Neural cell (in vitro differentiated cells): ENCODE results near the gene TRIM44. TPM values are rescaled to one million over a fixed set of nuclear protein-coding genes. Genes with fewer than 3 reads are reported as not detected.
"Not testable (repeated sequence)": the region's sequence is repeated elsewhere in the genome, so short reads cannot be mapped to it uniquely, and the experiment has no call there.

Experiments
- H2AFZ ChIP-seq: fragments of 200-600, 300-800 bp; sonication (generic), shearing (Covaris generic); 2 replicates; pipeline ENCODE4 v1.6.0; 2014; ENCODE audit warnings: low read depth, mild to moderate bottlenecking, antibody characterized with exemption, low read length, moderate library complexity
- H3F3A ChIP-seq: fragments of 200-600 bp; shearing (Covaris generic); 2 replicates; pipeline ENCODE4 v1.6.1; 2016; ENCODE audit warnings: mild to moderate bottlenecking, moderate library complexity, mixed read lengths, antibody characterized with exemption, low read length; ENCODE audit not compliant: insufficient read depth, poor library complexity, severe bottlenecking
- H3K27ac ChIP-seq: fragments of 200-600, 300-800 bp; sonication (generic), shearing (Covaris generic); 2 replicates; pipeline ENCODE4 v1.5.1; 2014; ENCODE audit warnings: mild to moderate bottlenecking, low read length, moderate library complexity
- H3K27me3 ChIP-seq: fragments of 300-800, 200-600 bp; sonication (generic), shearing (Covaris generic); 2 replicates; pipeline ENCODE4 v1.6.0; 2014; ENCODE audit warnings: mild to moderate bottlenecking, low read depth, low read length, moderate library complexity; ENCODE audit not compliant: insufficient read depth
- H3K36me3 ChIP-seq: fragments of 300-800, 200-600 bp; sonication (generic), shearing (Covaris generic); 2 replicates; pipeline ENCODE4 v1.5.1; 2014; ENCODE audit warnings: mild to moderate bottlenecking, antibody characterized with exemption, low read length, moderate library complexity; ENCODE audit not compliant: insufficient read depth
- H3K4me2 ChIP-seq: fragments of 300-800, 200-600 bp; sonication (generic), shearing (Covaris generic); 2 replicates; pipeline ENCODE4 v1.6.0; 2014; ENCODE audit warnings: mild to moderate bottlenecking, low read length
- H3K4me3 ChIP-seq: fragments of 300-800, 200-600 bp; sonication (generic), shearing (Covaris generic); 2 replicates; pipeline ENCODE4 v1.5.1; 2014; ENCODE audit warnings: mild to moderate bottlenecking, low read length, moderate library complexity
- H3K79me2 ChIP-seq: fragments of 200-600 bp; shearing (Covaris generic); replicated peaks from 2 replicates; pipeline ENCODE4 v1.6.0; 2014; ENCODE audit warnings: mild to moderate bottlenecking, low read length, moderate library complexity; ENCODE audit not compliant: insufficient read depth
- H3K9ac ChIP-seq: fragments of 300-800, 200-600 bp; sonication (generic), shearing (Covaris generic); 2 replicates; pipeline ENCODE4 v1.6.1; 2016; ENCODE audit warnings: mild to moderate bottlenecking, low read length, mixed read lengths
- H3K9me2 ChIP-seq: fragments of 200-600 bp; shearing (Covaris generic); 2 replicates; pipeline ENCODE4 v1.6.1; 2016; ENCODE audit warnings: mild to moderate bottlenecking, low read length, mixed read lengths; ENCODE audit not compliant: insufficient read depth
- H3K9me3 ChIP-seq: fragments of 200-600, 300-800 bp; sonication (generic), shearing (Covaris generic); 2 replicates; pipeline ENCODE4 v1.6.1; 2016; ENCODE audit warnings: mild to moderate bottlenecking, mixed run types, low read length, moderate library complexity, mixed read lengths
- H4K20me1 ChIP-seq: fragments of 200-600 bp; shearing (Covaris generic); 2 replicates; pipeline ENCODE4 v1.6.1; 2016; ENCODE audit warnings: mild to moderate bottlenecking, mixed run types; ENCODE audit not compliant: insufficient read depth
- CTCF ChIP-seq: fragments of 450-650 bp; IDR thresholded peaks from 2 replicates; pipeline ENCODE4 v1.5.1; 2014; ENCODE audit warnings: antibody characterized with exemption, mild to moderate bottlenecking, moderate library complexity; ENCODE audit not compliant: poor library complexity, severe bottlenecking
- EP300 ChIP-seq: fragments of 450-650 bp; conservative IDR thresholded peaks from 2 replicates; pipeline ENCODE4 v1.6.1; 2014; ENCODE audit warnings: antibody characterized with exemption, mild to moderate bottlenecking, moderate library complexity; ENCODE audit not compliant: poor library complexity, severe bottlenecking
- EZH2 ChIP-seq: fragments of 200-600, 300-800 bp; shearing (Covaris generic), sonication (generic); IDR thresholded peaks from 2 replicates; pipeline ENCODE4 v1.6.1; 2014; ENCODE audit warnings: antibody characterized with exemption, low read length, borderline replicate concordance, mild to moderate bottlenecking; ENCODE audit not compliant: insufficient read depth, poor library complexity, severe bottlenecking
- MXI1 ChIP-seq: fragments of 450-650 bp; conservative IDR thresholded peaks from 2 replicates; pipeline ENCODE4 v1.6.1; 2014; ENCODE audit warnings: antibody characterized with exemption, mild to moderate bottlenecking; ENCODE audit not compliant: poor library complexity, severe bottlenecking
- POLR2AphosphoS5 ChIP-seq: IDR thresholded peaks from 2 replicates; pipeline ENCODE4 v1.6.1; 2012
- RAD21 ChIP-seq: fragments of 450-650 bp; conservative IDR thresholded peaks from 2 replicates; pipeline ENCODE4 v1.6.1; 2014; ENCODE audit warnings: antibody characterized with exemption, mild to moderate bottlenecking, moderate library complexity
- REST ChIP-seq: IDR thresholded peaks from 2 replicates; pipeline ENCODE4 v1.6.1; 2012; ENCODE audit warnings: borderline replicate concordance
- SMC3 ChIP-seq: fragments of 450-650 bp; conservative IDR thresholded peaks from 2 replicates; pipeline ENCODE4 v1.6.1; 2014; ENCODE audit warnings: antibody characterized with exemption, mild to moderate bottlenecking, moderate library complexity; ENCODE audit not compliant: poor library complexity
- TAF1 ChIP-seq: IDR thresholded peaks from 2 replicates; pipeline ENCODE4 v1.6.1; 2012; ENCODE audit warnings: low read depth
- polyA plus RNA-seq: library from polyadenylated mRNA; depleted of rRNA; stranded (reverse); fragments of >200 nt; gene quantifications from 2 replicates; pipeline ENCODE4 v1.2.3, GENCODE V29; 2014

Gene TRIM44
- polyA plus RNA-seq, 1 donor from 2014 or later: 14.9 TPM

GRCh38 chr11:35856756-35857155 is 194.2 kb downstream of the TRIM44 start:
- no peak overlapping the region for H2AFZ ChIP-seq

GRCh38 chr11:35857922-35858321 is 195.3 kb downstream of the TRIM44 start:
- Histone ChIP-seq H3K9ac (no peak overlapping the region), H2AFZ (no peak overlapping the region), H3K4me3 (no peak overlapping the region), H3K27me3 (no peaks in the 10 kb centered on the region), H3K4me2 (no peak overlapping the region), H3K9me2 (no peaks in the 10 kb centered on the region), H4K20me1 (no peaks in the 10 kb centered on the region), H3K27ac (no peak overlapping the region), H3K36me3 (no peaks in the 10 kb centered on the region), H3K79me2 (no peaks in the 10 kb centered on the region), H3K9me3 (no peaks in the 10 kb centered on the region), H3F3A (no peaks in the 10 kb centered on the region)
- no peak for TF ChIP-seq RAD21
- TF ChIP-seq EP300: no peak
- TF ChIP-seq MXI1: no peak
- TF ChIP-seq EZH2: no peak

More at GRCh38 chr11:35856756-35857155, 194.2 kb downstream of the TRIM44 start:
- Histone ChIP-seq H3K4me2 (no peak overlapping the region), H4K20me1 (no peaks in the 10 kb centered on the region), H3K4me3 (no peak overlapping the region), H3K9me2 (no peaks in the 10 kb centered on the region), H3K27me3 (no peaks in the 10 kb centered on the region), H3K79me2 (no peaks in the 10 kb centered on the region), H3K36me3 (no peaks in the 10 kb centered on the region), H3K9me3 (no peaks in the 10 kb centered on the region), H3K27ac (no peak overlapping the region), H3F3A (no peaks in the 10 kb centered on the region), H3K9ac (no peak overlapping the region)
- TF ChIP-seq MXI1 (no peak), EP300 (no peak), POLR2AphosphoS5 (no peak)

GRCh38 chr11:35859301-35859700 is 196.7 kb downstream of the TRIM44 start:
- H2AFZ ChIP-seq: no peak overlapping the region
- no peak overlapping the region for H3K4me3 ChIP-seq
- no peaks in the 10 kb centered on the region for H3K79me2 ChIP-seq
- H3K9ac ChIP-seq: no peak overlapping the region
- no peaks in the 10 kb centered on the region for H3K27me3 ChIP-seq
- no peaks in the 10 kb centered on the region for H4K20me1 ChIP-seq
- H3K9me2 ChIP-seq: no peaks in the 10 kb centered on the region
- H3F3A ChIP-seq: no peaks in the 10 kb centered on the region
- no peak for TF ChIP-seq RAD21
- no peak for TF ChIP-seq EZH2
- TF ChIP-seq SMC3: no peak
- no peak for TF ChIP-seq MXI1
- TF ChIP-seq TAF1: no peak
- TF ChIP-seq REST: no peak
- no peak for TF ChIP-seq POLR2AphosphoS5
- TF ChIP-seq CTCF: no peak
- no peak for TF ChIP-seq EP300
- H3K9me3 ChIP-seq: no peaks in the 10 kb centered on the region
- H3K4me2 ChIP-seq: no peak overlapping the region
- no peak overlapping the region for H3K27ac ChIP-seq
- H3K36me3 ChIP-seq: no peaks in the 10 kb centered on the region

- H3K4me2 ChIP-seq, H3K4me3 ChIP-seq, H3K27me3 ChIP-seq, H3K9ac ChIP-seq, H3K9me3 ChIP-seq, H3K27ac ChIP-seq, H3K79me2 ChIP-seq, H4K20me1 ChIP-seq, H2AFZ ChIP-seq, H3K36me3 ChIP-seq, H3K9me2 ChIP-seq, H3F3A ChIP-seq: not testable (repeated sequence)
Observed at GRCh38 chr11:35860194-35860593, 197.6 kb downstream of the TRIM44 start.
